ENCODE results near the gene RBM19.

DNA sequence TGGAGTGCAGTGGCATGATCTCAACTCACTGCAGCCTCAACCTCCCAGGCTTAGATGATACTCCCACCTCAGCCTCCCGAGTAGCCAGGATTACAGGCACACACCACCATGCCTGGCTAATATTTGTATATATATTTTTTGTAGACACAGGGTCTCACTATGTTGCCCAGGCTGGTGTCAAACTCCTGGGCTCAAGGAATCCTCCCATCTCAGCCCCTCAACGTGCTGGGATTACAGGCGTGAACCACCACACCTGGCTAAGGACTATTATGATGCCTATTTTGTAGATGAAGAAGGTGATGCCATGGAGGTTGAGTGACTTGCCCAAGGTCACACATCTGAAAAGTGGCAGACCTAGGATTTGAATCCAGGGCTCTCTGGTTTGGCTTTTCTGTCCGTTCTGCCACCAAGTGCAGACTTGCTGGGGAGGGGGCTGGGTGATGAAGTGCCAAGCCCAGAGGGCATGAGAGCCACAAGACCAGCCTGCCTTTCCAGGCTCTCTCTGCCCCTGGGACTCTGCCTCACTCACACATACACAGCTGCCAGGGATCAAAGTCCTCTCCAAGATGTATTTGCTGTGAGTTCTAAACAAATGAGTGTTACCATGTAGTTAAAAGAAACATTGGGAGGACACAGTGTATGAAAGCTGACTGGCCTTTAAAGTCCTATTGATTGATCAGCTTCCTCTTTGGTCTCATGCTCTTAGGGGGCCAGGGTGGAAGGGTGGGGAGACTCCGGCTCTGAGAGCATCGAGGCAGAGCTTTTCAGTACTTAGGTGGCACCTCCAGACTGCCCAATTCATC is 21.3 kb upstream of the RBM19 start:
- TF ChIP-seq POLR2A (IDR thresholded peaks at IDR 0.05) = no peak
- TF ChIP-seq, protein P1, sequence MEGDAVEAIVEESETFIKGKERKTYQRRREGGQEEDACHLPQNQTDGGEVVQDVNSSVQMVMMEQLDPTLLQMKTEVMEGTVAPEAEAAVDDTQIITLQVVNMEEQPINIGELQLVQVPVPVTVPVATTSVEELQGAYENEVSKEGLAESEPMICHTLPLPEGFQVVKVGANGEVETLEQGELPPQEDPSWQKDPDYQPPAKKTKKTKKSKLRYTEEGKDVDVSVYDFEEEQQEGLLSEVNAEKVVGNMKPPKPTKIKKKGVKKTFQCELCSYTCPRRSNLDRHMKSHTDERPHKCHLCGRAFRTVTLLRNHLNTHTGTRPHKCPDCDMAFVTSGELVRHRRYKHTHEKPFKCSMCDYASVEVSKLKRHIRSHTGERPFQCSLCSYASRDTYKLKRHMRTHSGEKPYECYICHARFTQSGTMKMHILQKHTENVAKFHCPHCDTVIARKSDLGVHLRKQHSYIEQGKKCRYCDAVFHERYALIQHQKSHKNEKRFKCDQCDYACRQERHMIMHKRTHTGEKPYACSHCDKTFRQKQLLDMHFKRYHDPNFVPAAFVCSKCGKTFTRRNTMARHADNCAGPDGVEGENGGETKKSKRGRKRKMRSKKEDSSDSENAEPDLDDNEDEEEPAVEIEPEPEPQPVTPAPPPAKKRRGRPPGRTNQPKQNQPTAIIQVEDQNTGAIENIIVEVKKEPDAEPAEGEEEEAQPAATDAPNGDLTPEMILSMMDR (IDR thresholded peaks at IDR 0.05 in 8 of 11, conservative IDR thresholded peaks at IDR 0.05 in 3 of 11) = no peak
- TF ChIP-seq POLR2AphosphoS5 (IDR thresholded peaks at IDR 0.05) = no peak
